ENCODE data around the gene DENND10. TPM values are rescaled to one million over a fixed set of nuclear protein-coding genes. Genes with fewer than 3 reads are reported as not detected.
"Not testable (repeated sequence)": the region's sequence is repeated elsewhere in the genome, so short reads cannot be mapped to it uniquely, and the experiment has no call there.

DENND10 gene
- total RNA-seq, 3 donors from 2014 or later = 36.6 to 39.9 (median 38.0) TPM

GRCh38 chr10:119174109-119174508, 70.2 kb downstream of the DENND10 start:
- intact Hi-C loops (cut with DNase I, micrococcal nuclease) = no loop called here
- DNase-seq = no peak
- no peak overlapping the region for H3K4me3 ChIP-seq
- peaks cover 7% of the 10 kb centered on the region for H3K4me1 ChIP-seq (ENCODE audit: low read depth)
- no peaks in the 10 kb centered on the region for H3K36me3 ChIP-seq (ENCODE audit: low read depth)
- no peak for ATAC-seq
- H3K9me3 ChIP-seq = no peaks in the 10 kb centered on the region
- TF ChIP-seq CTCF (IDR thresholded peaks at IDR 0.05) = no peak

GRCh38 chr10:119176166-119176565, 72.3 kb downstream of the DENND10 start:
- Histone ChIP-seq H3K9me3 (no peaks in the 10 kb centered on the region), H3K36me3 (ENCODE audit: low read depth) (no peaks in the 10 kb centered on the region), H3K4me3 (no peak overlapping the region), H3K4me1 (ENCODE audit: low read depth) (peaks cover 7% of the 10 kb centered on the region)
- ATAC-seq = no peak
- intact Hi-C loops (cut with DNase I, micrococcal nuclease) = no loop called here
- no peak for TF ChIP-seq CTCF (IDR thresholded peaks at IDR 0.05)
- DNase-seq = no peak

GRCh38 chr10:119177708-119178371, 73.9 kb downstream of the DENND10 start:
- H3K4me1 ChIP-seq (ENCODE audit: low read depth) = peaks cover 7% of the 10 kb centered on the region
- ATAC-seq (peak; percentile 33), DNase-seq (peak in 1 of 3 donors; percentile 50)
- no peaks in the 10 kb centered on the region for H3K9me3 ChIP-seq
- H3K4me3 ChIP-seq = peak overlapping the region; percentile 75
- intact Hi-C loops (cut with DNase I, micrococcal nuclease) = no loop called here
- H3K36me3 ChIP-seq (ENCODE audit: low read depth) = no peaks in the 10 kb centered on the region
- no peak for TF ChIP-seq CTCF (IDR thresholded peaks at IDR 0.05)

DNA sequence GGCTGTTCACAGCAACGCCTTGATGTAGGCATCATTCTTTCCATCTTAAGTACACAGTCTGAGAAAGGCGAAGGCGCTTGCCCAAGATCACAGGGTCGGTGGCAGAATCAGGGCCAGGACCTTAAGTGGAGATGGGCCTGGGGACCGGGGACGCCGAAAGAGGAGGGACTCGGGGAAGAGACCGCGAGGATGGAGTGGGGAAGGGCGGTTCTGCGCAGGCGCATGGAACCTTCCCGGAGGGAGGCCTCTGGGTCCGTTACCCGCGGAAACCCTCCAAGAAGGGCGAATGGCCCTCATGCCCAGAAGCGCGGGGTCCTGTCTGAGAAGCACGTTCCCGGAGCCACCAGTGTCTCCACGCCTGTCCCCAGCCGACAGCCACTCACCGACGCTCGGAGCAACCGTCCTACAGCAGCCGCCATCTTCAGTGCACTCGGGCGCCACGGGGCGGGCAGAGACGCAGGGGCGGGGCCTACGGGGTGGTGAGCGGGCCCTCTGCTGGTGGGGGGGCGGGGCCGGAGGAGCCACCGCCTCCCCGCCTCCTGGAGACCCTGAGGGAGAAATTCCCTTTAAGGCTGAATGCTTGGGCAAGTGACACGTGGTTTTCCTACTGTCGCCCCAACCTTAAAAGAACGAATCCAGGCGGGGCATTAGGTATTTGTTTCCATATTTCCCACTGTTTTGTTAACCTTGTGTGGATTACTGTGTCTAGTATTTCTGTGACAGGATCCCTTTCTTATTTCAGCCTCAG, 74.6 kb downstream of the DENND10 start, which contains the start of gene PRDX3:
Gene PRDX3 (minus strand): TSS at position 441 of the 748 bp plus-strand sequence. CDS start 22 bp downstream, at position 419.
- peak; percentile 22 for TF ChIP-seq CTCF (IDR thresholded peaks at IDR 0.05)
- no peaks in the 10 kb centered on the region for H3K36me3 ChIP-seq (ENCODE audit: low read depth)
- H3K9me3 ChIP-seq = no peaks in the 10 kb centered on the region
- ATAC-seq (peak; percentile 100), DNase-seq (peak; percentile 95)
- H3K4me1 ChIP-seq (ENCODE audit: low read depth) = peaks cover 7% of the 10 kb centered on the region
- peak within 1 kb of the TSS; percentile 75 for H3K4me3 ChIP-seq
- intact Hi-C loops (cut with DNase I, micrococcal nuclease) = no loop called here

- ATAC-seq; H3K9me3 ChIP-seq; DNase-seq; H3K4me3 ChIP-seq; intact Hi-C loops (cut with DNase I, micrococcal nuclease); H3K4me1 ChIP-seq (ENCODE audit: low read depth); H3K36me3 ChIP-seq (ENCODE audit: low read depth): not testable (repeated sequence)
These were observed 77.0 kb downstream of the DENND10 start for GRCh38 chr10:119180850-119181400.
